ENCODE results near the gene JMJD6.
"Not testable (repeated sequence)": the region's sequence is repeated elsewhere in the genome, so short reads cannot be mapped to it uniquely, and the experiment has no call there.

Gene JMJD6

GRCh38 chr17:76700617-76701470 lies 25.6 kb downstream of the JMJD6 start:
- Histone ChIP-seq H3K9ac (ENCODE audit: insufficient read length, low read depth) (peak overlapping the region; percentile 57), H3K4me1 (ENCODE audit: insufficient read depth, insufficient read length) (peaks cover 25% of the 10 kb centered on the region), H3K4me3 (ENCODE audit: insufficient read length, low read depth) (no peak overlapping the region)

DNA sequence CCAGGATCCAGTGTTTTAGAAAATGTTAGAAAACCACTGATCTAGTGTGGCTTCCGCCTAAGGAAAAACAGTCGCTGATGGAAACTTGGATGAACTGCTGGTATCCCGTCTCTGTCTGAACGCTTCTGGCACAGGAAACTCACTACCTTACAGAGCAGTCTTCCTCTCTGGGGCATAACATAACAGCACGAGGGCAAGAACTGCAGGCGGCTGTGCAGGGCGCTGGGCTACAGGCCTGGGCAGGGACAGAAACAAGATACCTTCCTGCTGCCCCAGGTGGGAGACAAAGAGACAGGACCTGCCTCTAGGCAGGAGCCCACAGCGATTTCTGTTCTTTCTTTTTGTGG lies 26.2 kb downstream of the JMJD6 start:
- H3K4me3 ChIP-seq (ENCODE audit: insufficient read length, low read depth), result no peak overlapping the region
- H3K27me3 ChIP-seq (ENCODE audit: insufficient read depth, insufficient read length), result no peaks in the 10 kb centered on the region
- TF ChIP-seq SUZ12 (IDR thresholded peaks at IDR 0.05; ENCODE audit: extremely low read depth, insufficient read depth, insufficient read length), result no peak
- TF ChIP-seq ZNF274 (IDR thresholded peaks at IDR 0.05; ENCODE audit: low read depth, low read length), result no peak
- no peak for TF ChIP-seq YY1 (IDR thresholded peaks at IDR 0.05; ENCODE audit: insufficient read depth, insufficient read length)
- peaks cover 25% of the 10 kb centered on the region for H3K4me1 ChIP-seq (ENCODE audit: insufficient read depth, insufficient read length)
- peaks cover 10% of the 10 kb centered on the region for H3K36me3 ChIP-seq (ENCODE audit: insufficient read depth, insufficient read length, low read length)
- H3K9me3 ChIP-seq (ENCODE audit: insufficient read depth, low read length), result no peaks in the 10 kb centered on the region
- no peak for DNase-seq (ENCODE audit: low read depth, low spot score)
- no peak overlapping the region for H3K9ac ChIP-seq (ENCODE audit: insufficient read length, low read depth)

More at GRCh38 chr17:76700617-76701470, 25.6 kb downstream of the JMJD6 start:
- DNase-seq (ENCODE audit: low read depth, low spot score), result no peak
- no peaks in the 10 kb centered on the region for H3K27me3 ChIP-seq (ENCODE audit: insufficient read depth, insufficient read length)
- H3K36me3 ChIP-seq (ENCODE audit: insufficient read depth, insufficient read length, low read length), result peaks cover 10% of the 10 kb centered on the region
- no peaks in the 10 kb centered on the region for H3K9me3 ChIP-seq (ENCODE audit: insufficient read depth, low read length)
- TF ChIP-seq YY1 (IDR thresholded peaks at IDR 0.05; ENCODE audit: insufficient read depth, insufficient read length), result no peak
- no peak for TF ChIP-seq ZNF274 (IDR thresholded peaks at IDR 0.05; ENCODE audit: low read depth, low read length)
- TF ChIP-seq SUZ12 (IDR thresholded peaks at IDR 0.05; ENCODE audit: extremely low read depth, insufficient read depth, insufficient read length), result no peak

GRCh38 chr17:76698466-76698977 lies 27.9 kb downstream of the JMJD6 start:
- not testable (repeated sequence) for DNase-seq (ENCODE audit: low read depth, low spot score); H3K36me3 ChIP-seq (ENCODE audit: insufficient read depth, insufficient read length, low read length); H3K9ac ChIP-seq (ENCODE audit: insufficient read length, low read depth); H3K27me3 ChIP-seq (ENCODE audit: insufficient read depth, insufficient read length); H3K4me3 ChIP-seq (ENCODE audit: insufficient read length, low read depth); H3K9me3 ChIP-seq (ENCODE audit: insufficient read depth, low read length)
- H3K4me1 ChIP-seq (ENCODE audit: insufficient read depth, insufficient read length), result peaks cover 28% of the 10 kb centered on the region

- Histone ChIP-seq H3K9me3 (ENCODE audit: insufficient read depth, low read length) (no peaks in the 10 kb centered on the region), H3K36me3 (ENCODE audit: insufficient read depth, insufficient read length, low read length) (peaks cover 8% of the 10 kb centered on the region), H3K9ac (ENCODE audit: insufficient read length, low read depth) (peak overlapping the region; percentile 17), H3K27me3 (ENCODE audit: insufficient read depth, insufficient read length) (no peaks in the 10 kb centered on the region), H3K4me1 (ENCODE audit: insufficient read depth, insufficient read length) (peaks cover 28% of the 10 kb centered on the region), H3K4me3 (ENCODE audit: insufficient read length, low read depth) (no peak overlapping the region)
- no peak for TF ChIP-seq ZNF274 (IDR thresholded peaks at IDR 0.05; ENCODE audit: low read depth, low read length)
- TF ChIP-seq YY1 (IDR thresholded peaks at IDR 0.05; ENCODE audit: insufficient read depth, insufficient read length), result no peak
- no peak for TF ChIP-seq SUZ12 (IDR thresholded peaks at IDR 0.05; ENCODE audit: extremely low read depth, insufficient read depth, insufficient read length)
- no peak for DNase-seq (ENCODE audit: low read depth, low spot score)
Measured at GRCh38 chr17:76697702-76698465, 28.5 kb downstream of the JMJD6 start.

GRCh38 chr17:76696763-76697701 lies 29.4 kb downstream of the JMJD6 start:
- DNase-seq (ENCODE audit: low read depth, low spot score), result no peak
- TF ChIP-seq YY1 (IDR thresholded peaks at IDR 0.05; ENCODE audit: insufficient read depth, insufficient read length), result no peak
- TF ChIP-seq SUZ12 (IDR thresholded peaks at IDR 0.05; ENCODE audit: extremely low read depth, insufficient read depth, insufficient read length), result no peak
- no peak for TF ChIP-seq ZNF274 (IDR thresholded peaks at IDR 0.05; ENCODE audit: low read depth, low read length)
- Histone ChIP-seq H3K9ac (ENCODE audit: insufficient read length, low read depth) (no peak overlapping the region), H3K4me3 (ENCODE audit: insufficient read length, low read depth) (no peak overlapping the region), H3K4me1 (ENCODE audit: insufficient read depth, insufficient read length) (peaks cover 28% of the 10 kb centered on the region), H3K9me3 (ENCODE audit: insufficient read depth, low read length) (no peaks in the 10 kb centered on the region), H3K36me3 (ENCODE audit: insufficient read depth, insufficient read length, low read length) (peaks cover 8% of the 10 kb centered on the region), H3K27me3 (ENCODE audit: insufficient read depth, insufficient read length) (no peaks in the 10 kb centered on the region)

DNA sequence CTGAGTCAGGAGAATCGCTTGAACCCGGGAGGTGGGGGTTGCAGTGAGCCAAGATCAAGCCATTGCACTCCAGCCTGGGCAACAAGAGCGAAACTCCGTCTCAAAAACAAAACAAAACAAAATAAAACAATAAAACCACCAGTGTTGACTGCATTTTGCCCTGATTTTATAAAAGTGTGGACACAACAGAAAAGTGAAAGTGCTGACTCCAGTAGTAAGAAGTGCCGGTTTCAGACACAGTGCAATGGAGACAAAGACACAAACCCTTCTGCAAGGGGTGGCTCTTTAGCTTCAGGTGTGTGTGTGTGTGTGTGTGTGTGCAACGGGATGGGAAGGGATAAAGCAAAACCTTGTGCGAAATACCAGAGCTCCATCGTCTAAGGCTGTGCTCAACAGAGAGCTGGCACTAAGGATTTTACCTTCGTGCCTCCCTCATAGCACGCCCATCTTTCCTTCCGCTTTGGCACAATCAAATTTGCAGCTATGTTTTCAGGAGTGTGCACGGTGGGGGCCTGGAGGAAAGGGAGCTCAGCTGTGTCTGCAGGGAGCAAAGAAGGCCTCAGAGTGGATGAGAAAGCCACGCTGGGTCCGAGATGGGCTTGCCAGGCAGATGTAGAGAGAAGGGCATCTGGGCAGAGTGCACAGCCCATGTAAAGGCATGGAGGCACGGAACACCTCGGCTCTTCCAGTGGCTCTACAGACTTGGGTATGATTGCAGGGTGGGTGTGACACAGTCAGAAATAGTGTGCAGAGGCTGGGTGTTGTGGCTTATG lies 31.2 kb downstream of the JMJD6 start:
- no peak for TF ChIP-seq SUZ12 (IDR thresholded peaks at IDR 0.05; ENCODE audit: extremely low read depth, insufficient read depth, insufficient read length)
- TF ChIP-seq ZNF274 (IDR thresholded peaks at IDR 0.05; ENCODE audit: low read depth, low read length), result no peak
- no peak for TF ChIP-seq YY1 (IDR thresholded peaks at IDR 0.05; ENCODE audit: insufficient read depth, insufficient read length)
- Histone ChIP-seq H3K9ac (ENCODE audit: insufficient read length, low read depth) (no peak overlapping the region), H3K4me3 (ENCODE audit: insufficient read length, low read depth) (no peak overlapping the region)

More for the DNA sequence above, 31.2 kb downstream of the JMJD6 start:
- Histone ChIP-seq H3K36me3 (ENCODE audit: insufficient read depth, insufficient read length, low read length) (peaks cover 8% of the 10 kb centered on the region), H3K9me3 (ENCODE audit: insufficient read depth, low read length) (no peaks in the 10 kb centered on the region), H3K27me3 (ENCODE audit: insufficient read depth, insufficient read length) (no peaks in the 10 kb centered on the region), H3K4me1 (ENCODE audit: insufficient read depth, insufficient read length) (peaks cover 18% of the 10 kb centered on the region)
- DNase-seq (ENCODE audit: low read depth, low spot score), result no peak

Measured in NT2/D1 (cell line).